H1 (cell line): ENCODE results near the gene RTP2. TPM values are rescaled to one million over a fixed set of nuclear protein-coding genes. Genes with fewer than 3 reads are reported as not detected.

ENCODE experiments used
- CTCF ChIA-PET: fragments of 300-600 bp; sonication (Branson Sonifier 250); formaldehyde crosslinking; loops from one replicate; lab custom pipeline; 2021; ENCODE audit not compliant: partially characterized antibody; lab: Charles Lee
- POLR2A ChIA-PET: fragments of 300-600 bp; sonication (Branson Sonifier 250); formaldehyde crosslinking; loops from one replicate; lab custom pipeline; 2021; ENCODE audit warnings: inconsistent platforms; ENCODE audit not compliant: partially characterized antibody; lab: Charles Lee
- DNase-seq, 2 experiments: peaks; one replicate each; pipeline versions ENCODE4 v3.0.0 to v3.0.0-alpha.2; 2010 to 2022; ENCODE audit warnings: low spot score in 2 of 2, low read depth in 1 of 2, mixed read lengths in 1 of 2
- FAIRE-seq: peaks from 2 replicates; lab custom pipeline; 2011; peaks lifted over from hg19 to GRCh38; lab: Jason Lieb, UNC
- H2AFZ ChIP-seq: 2 replicates; pipeline ENCODE4 v1.8.1; 2012; ENCODE audit warnings: low read length, inconsistent platforms
- H2AK5ac ChIP-seq: 2 replicates; pipeline ENCODE4 v1.6.1; 2013; ENCODE audit warnings: low read depth, low read length
- H2BK120ac ChIP-seq: replicated peaks from 2 replicates; pipeline ENCODE3; 2013; ENCODE audit warnings: low read depth, low read length, inconsistent platforms
- H2BK12ac ChIP-seq: 2 replicates; pipeline ENCODE4 v1.6.1; 2013; ENCODE audit warnings: low read depth, low read length
- H2BK15ac ChIP-seq: 2 replicates; pipeline ENCODE4 v1.6.1; 2013; ENCODE audit warnings: low read length
- H2BK20ac ChIP-seq: 2 replicates; pipeline ENCODE4 v1.6.1; 2013; ENCODE audit warnings: low read length
- H2BK5ac ChIP-seq: 2 replicates; pipeline ENCODE4 v1.6.1; 2013; ENCODE audit warnings: low read depth, low read length
- H3K14ac ChIP-seq: 2 replicates; pipeline ENCODE4 v1.6.1; 2013; ENCODE audit warnings: inconsistent platforms; ENCODE audit not compliant: insufficient read length
- H3K18ac ChIP-seq: 2 replicates; pipeline ENCODE4 v1.6.1; 2013; ENCODE audit warnings: low read length; ENCODE audit errors: extremely low read depth
- H3K23ac ChIP-seq: 2 replicates; pipeline ENCODE4 v1.6.1; 2013; ENCODE audit warnings: inconsistent platforms; ENCODE audit not compliant: insufficient read length
- H3K23me2 ChIP-seq: 2 replicates; pipeline ENCODE4 v1.6.1; 2013; ENCODE audit warnings: low read depth, low read length
- H3K27ac ChIP-seq: 2 replicates; pipeline ENCODE4 v1.6.1; 2011; ENCODE audit warnings: low read depth, low read length, inconsistent platforms
- H3K27me3 ChIP-seq, 4 experiments: replicated peaks in 1 of 4; 1 replicate in 1 of 4; 2 replicates in 3 of 4; pipeline versions ENCODE4 v1.6.1 to v1.8.1; 2011 to 2013; ENCODE audit warnings: low read length in 3 of 4, mild to moderate bottlenecking in 3 of 4, inconsistent platforms in 2 of 4, mixed read lengths in 2 of 4, moderate library complexity in 1 of 4; ENCODE audit not compliant: control insufficient read depth in 3 of 4, insufficient read depth in 3 of 4; ENCODE audit errors: extremely low read depth in 1 of 4
- H3K36me3 ChIP-seq, 4 experiments: 2 replicates each; pipeline versions ENCODE4 v1.6.1 to v1.8.1; 2011 to 2013; ENCODE audit warnings: mild to moderate bottlenecking in 4 of 4, low read length in 3 of 4, moderate library complexity in 2 of 4, control low read depth in 1 of 4, inconsistent platforms in 1 of 4; ENCODE audit not compliant: insufficient read depth in 4 of 4, control insufficient read depth in 2 of 4
- H3K4ac ChIP-seq: replicated peaks from 2 replicates; pipeline ENCODE3; 2013; ENCODE audit warnings: low read length, low read depth, mixed read lengths, inconsistent platforms; ENCODE audit not compliant: insufficient read length
- H3K4me1 ChIP-seq, 4 experiments: replicated peaks in 1 of 4; 1 replicate in 1 of 4; 2 replicates in 3 of 4; pipeline versions ENCODE4 v1.6.1 to v1.8.1; 2011 to 2013; ENCODE audit warnings: low read length in 3 of 4, inconsistent platforms in 2 of 4, mixed read lengths in 1 of 4; ENCODE audit not compliant: insufficient read depth in 4 of 4, control insufficient read depth in 3 of 4
- H3K4me2 ChIP-seq, 2 experiments: 2 replicates each; pipeline versions ENCODE4 v1.6.1 to v1.8.1; 2011 to 2013; ENCODE audit warnings: low read depth in 2 of 2, low read length in 2 of 2, control low read depth in 1 of 2, inconsistent platforms in 1 of 2, mild to moderate bottlenecking in 1 of 2; ENCODE audit not compliant: insufficient read depth in 1 of 2
- H3K4me3 ChIP-seq, 4 experiments: fragments of 200-600, 300-600 bp in 1 of 4; sonication (generic), shearing (Covaris generic), sonication (Bioruptor Twin) in 1 of 4; 2 replicates each; pipeline versions ENCODE4 v1.5.1 to v1.8.1; 2011 to 2016; ENCODE audit warnings: low read length in 4 of 4, low read depth in 3 of 4, control low read depth in 2 of 4, inconsistent platforms in 2 of 4, mild to moderate bottlenecking in 2 of 4, mixed read lengths in 1 of 4, moderate library complexity in 1 of 4; ENCODE audit not compliant: insufficient read depth in 2 of 4; ENCODE audit errors: extremely low read depth in 1 of 4
- H3K56ac ChIP-seq: replicated peaks from 2 replicates; pipeline ENCODE3; 2013; ENCODE audit warnings: low read depth, mild to moderate bottlenecking, mixed read lengths, low read length, inconsistent platforms; ENCODE audit not compliant: insufficient read length
- H3K79me1 ChIP-seq: 2 replicates; pipeline ENCODE4 v1.6.1; 2013; ENCODE audit warnings: low read depth, low read length, control low read depth
- H3K79me2 ChIP-seq, 2 experiments: 2 replicates each; pipeline versions ENCODE4 v1.6.1 to v1.8.1; 2012 to 2013; ENCODE audit warnings: low read length in 2 of 2, mild to moderate bottlenecking in 2 of 2, inconsistent platforms in 1 of 2; ENCODE audit not compliant: insufficient read depth in 2 of 2, control insufficient read depth in 1 of 2
- H3K9ac ChIP-seq, 4 experiments: replicated peaks in 1 of 4; 1 replicate in 1 of 4; 2 replicates in 3 of 4; pipeline versions ENCODE4 v1.6.1 to v1.8.1; 2011 to 2013; ENCODE audit warnings: low read depth in 3 of 4, low read length in 3 of 4, control low read depth in 2 of 4, mild to moderate bottlenecking in 2 of 4, moderate library complexity in 2 of 4, inconsistent platforms in 1 of 4; ENCODE audit errors: extremely low read depth in 1 of 4
- H3K9me3 ChIP-seq, 2 experiments: 2 replicates each; pipeline versions ENCODE4 v1.6.1 to v1.8.1; 2012 to 2013; ENCODE audit warnings: mild to moderate bottlenecking in 2 of 2, moderate library complexity in 2 of 2, control low read depth in 1 of 2, inconsistent platforms in 1 of 2, low read depth in 1 of 2, low read length in 1 of 2, mixed read lengths in 1 of 2; ENCODE audit not compliant: insufficient read depth in 2 of 2
- H4K20me1 ChIP-seq, 2 experiments: replicated peaks in 1 of 2; 2 replicates each; pipeline versions ENCODE3 to v1.8.1; 2011 to 2013; ENCODE audit warnings: inconsistent platforms in 2 of 2, low read length in 2 of 2, mild to moderate bottlenecking in 1 of 2; ENCODE audit not compliant: insufficient read depth in 2 of 2, control insufficient read depth in 1 of 2
- H4K5ac ChIP-seq: 2 replicates; pipeline ENCODE4 v1.6.1; 2013; ENCODE audit warnings: low read length, low read depth, mixed read lengths, inconsistent platforms; ENCODE audit not compliant: insufficient read length
- H4K8ac ChIP-seq: 2 replicates; pipeline ENCODE4 v1.8.0; 2013; ENCODE audit warnings: mild to moderate bottlenecking, moderate library complexity, low read length, inconsistent platforms; ENCODE audit not compliant: insufficient read depth; ENCODE audit errors: extremely low read depth
- H4K91ac ChIP-seq: replicated peaks from 2 replicates; pipeline ENCODE3; 2013; ENCODE audit warnings: low read length, mixed read lengths, inconsistent platforms; ENCODE audit not compliant: insufficient read length
- BRCA1 ChIP-seq: IDR thresholded peaks from 2 replicates; pipeline ENCODE4 v1.6.1; 2012; ENCODE audit warnings: low read depth, low read length, improper control_type of control experiment
- CREB1 ChIP-seq: IDR thresholded peaks from 2 replicates; pipeline ENCODE4 v1.6.1; 2012; ENCODE audit warnings: inconsistent platforms
- RAD21 ChIP-seq, 2 experiments: IDR thresholded peaks in 1 of 2; conservative IDR thresholded peaks in 1 of 2; 2 replicates each; pipeline ENCODE4 v1.6.1; 2011; ENCODE audit warnings: low read depth in 2 of 2, low read length in 2 of 2, improper control_type of control experiment in 1 of 2, inconsistent platforms in 1 of 2, mild to moderate bottlenecking in 1 of 2, moderate library complexity in 1 of 2
- SAP30 ChIP-seq: fragments of 300-600 bp; sonication (generic); IDR thresholded peaks from 2 replicates; pipeline ENCODE4 v1.7.1; 2012; ENCODE audit warnings: low read length, moderate library complexity, mild to moderate bottlenecking, inconsistent platforms; ENCODE audit not compliant: insufficient read depth, insufficient replicate concordance
- TBP ChIP-seq: IDR thresholded peaks from 2 replicates; pipeline ENCODE4 v1.6.1; 2011; ENCODE audit warnings: low read depth, low read length, improper control_type of control experiment
- ZNF274 ChIP-seq: IDR thresholded peaks from 2 replicates; pipeline ENCODE4 v1.7.0; 2012; ENCODE audit warnings: low read length, borderline replicate concordance; ENCODE audit errors: extremely low read depth
- WGBS, 2 experiments: shearing (Covaris generic) in 1 of 2; methylation state at CpG; one replicate each; pipeline versions ENCODE4 v1.1.6 to v1.1.7; 2013 to 2015; ENCODE audit warnings: low lambda C conversion rate in 2 of 2, mixed read lengths in 2 of 2, inconsistent platforms in 1 of 2, low coverage in 1 of 2, missing lambda C conversion rate in 1 of 2; ENCODE audit not compliant: insufficient replicate concordance in 2 of 2, insufficient coverage in 1 of 2, insufficient read length in 1 of 2; ENCODE audit errors: extremely low coverage in 1 of 2, missing lambda C conversion rate in 1 of 2; 5-methylcytosine and 5-hydroxymethylcytosine counted together
- polyA plus RNA-seq, 7 experiments: library from polyadenylated mRNA; depleted of rRNA in 3 of 7; stranded (reverse) in 5 of 7; unstranded in 2 of 7; fragments of >200 nt in 5 of 7; fragments of 200-250 nt in 2 of 7; gene quantifications; 1 replicate in 5 of 7; 2 replicates in 1 of 7; 4 replicates in 1 of 7; pipeline versions ENCODE4 v1.2.1 to v1.2.3, GENCODE V29; 2011 to 2013; ENCODE audit warnings: missing spikeins in 2 of 7, mixed read lengths in 2 of 7
- total RNA-seq: library from RNA; stranded (reverse); fragmentation: NEBNext Ultra II Directional; extraction: Animal tissue kit (Norgen Biotek cat#: 25700); gene quantifications from 2 replicates; pipeline ENCODE4 v1.2.1, GENCODE V29; 2021

RTP2 gene
- total and polyA plus RNA-seq, 2 of the 8 experiments (the other 6 are each of a cell fraction or from before 2014, with no cell fraction given): not detected

- Histone ChIP-seq H3K56ac (no peak overlapping the region), H2BK12ac (no peak overlapping the region), H3K14ac (no peak overlapping the region), H3K79me1 (no peaks in the 10 kb centered on the region), H3K27ac (no peak overlapping the region), H2BK20ac (no peak overlapping the region), H3K4ac (no peak overlapping the region), H3K4me1 (peaks cover 0 to 3% (median 0%) of the 10 kb centered on the region in 4 experiments; a peak in 1 of 7 replicates), H3K27me3 (peaks cover 1 to 7% (median 3%) of the 10 kb centered on the region in 4 experiments; a peak in 4 of 7 replicates), H3K36me3 (no peaks in the 10 kb centered on the region), H3K23me2 (peaks cover 2% of the 10 kb centered on the region; the same call in 1 of the 2 replicates), H3K18ac (no peak overlapping the region), H2AFZ (no peak overlapping the region), H2BK15ac (no peak overlapping the region), H3K4me2 (no peak overlapping the region), H4K8ac (no peak overlapping the region), H3K79me2 (no peaks in the 10 kb centered on the region), H4K20me1 (peaks cover 0 to 1% of the 10 kb centered on the region in 2 experiments), H4K91ac (no peak overlapping the region), H2BK5ac (no peak overlapping the region), H3K23ac (no peak overlapping the region), H3K4me3 (no peak overlapping the region), H2BK120ac (no peak overlapping the region), H3K9ac (no peak overlapping the region), H3K9me3 (no peaks in the 10 kb centered on the region), H2AK5ac (no peak overlapping the region), H4K5ac (no peak overlapping the region)
- WGBS, 2 experiments: 89% methylated on average over 3 of the region's 3 CpGs; no CpG with 5 or more reads in 1 of the 2 experiments
- FAIRE-seq (no peak), DNase-seq (no peak)
- POLR2A ChIA-PET: no interaction called here
- CTCF ChIA-PET: interaction anchor here (1.0 to 2.1 kb wide), 2 partner anchors 11 to 50 kb away, joined by 4 to 5 read pairs; no protein-coding TSS in a partner anchor
- no peak for TF ChIP-seq CREB1
- no peak for TF ChIP-seq BRCA1
- no peak for TF ChIP-seq RAD21 (IDR thresholded peaks at IDR 0.05 in 1 of 2, conservative IDR thresholded peaks at IDR 0.05 in 1 of 2; ENCODE audit: low read depth in 2 of 2, low read length in 2 of 2)
- no peak for TF ChIP-seq SAP30
- TF ChIP-seq TBP: no peak
- TF ChIP-seq ZNF274: no peak
Observed at GRCh38 chr3:187665764-187666402, 36.5 kb downstream of the RTP2 start.
